Activated naive CD4-positive, alpha-beta T cell (primary cell): ENCODE measurements around the gene DPY30.
"Not testable (repeated sequence)": the region's sequence is repeated elsewhere in the genome, so short reads cannot be mapped to it uniquely, and the experiment has no call there.

Experiments
- DNase-seq, 4 experiments: peaks; one replicate each; lab custom pipeline; 2025; lab: John Stamatoyannopoulos, UW

The DPY30 gene

GRCh38 chr2:32039447-32040219 is at the start of gene DPY30:
TSS of gene DPY30 (minus strand) at chr2:32039805. CDS start at chr2:32039456, 349 bp downstream.
- DNase-seq = peak; percentile 63 to 85 (median 78)

GRCh38 chr2:32074134-32074506 is 34.5 kb upstream of the DPY30 start:
- DNase-seq = no peak

GRCh38 chr2:32067549-32067948 is 27.9 kb upstream of the DPY30 start:
- DNase-seq = no peak

- DNase-seq = no peak
Observed at GRCh38 chr2:32064713-32065112, 25.1 kb upstream of the DPY30 start.

- DNase-seq = no peak
Observed at GRCh38 chr2:32064021-32064601, 24.5 kb upstream of the DPY30 start.

- DNase-seq = peak; percentile 86 to 94 (median 90)
Observed at GRCh38 chr2:32063310-32064020, 23.9 kb upstream of the DPY30 start, which contains the start of gene SPAST. TSS of gene SPAST (plus strand) at chr2:32063556. CDS start at chr2:32063832, 276 bp downstream.

GRCh38 chr2:32061973-32062861 is 22.6 kb upstream of the DPY30 start:
- DNase-seq = no peak

GRCh38 chr2:32061430-32061829 is 21.8 kb upstream of the DPY30 start:
- DNase-seq = no peak

- DNase-seq = no peak
Observed at GRCh38 chr2:32060266-32060665, 20.7 kb upstream of the DPY30 start.

- DNase-seq = no peak
Observed at GRCh38 chr2:32058130-32058529, 18.5 kb upstream of the DPY30 start.

GRCh38 chr2:32054583-32054982 is 15.0 kb upstream of the DPY30 start:
- DNase-seq = not testable (repeated sequence)

- no peak for DNase-seq
Observed at GRCh38 chr2:32051836-32052439, 12.3 kb upstream of the DPY30 start.

GRCh38 chr2:32043561-32043960 is 4.0 kb upstream of the DPY30 start:
- DNase-seq = no peak

GRCh38 chr2:32034198-32034887 is 5.3 kb downstream of the DPY30 start:
- DNase-seq = not testable (repeated sequence)

- DNase-seq = not testable (repeated sequence)
Observed at GRCh38 chr2:32018789-32019482, 20.7 kb downstream of the DPY30 start.

GRCh38 chr2:32012872-32013271 is 26.7 kb downstream of the DPY30 start:
- DNase-seq = no peak

- no peak for DNase-seq
Observed at GRCh38 chr2:32011485-32011960, 28.1 kb downstream of the DPY30 start.

GRCh38 chr2:32010670-32011484 is 28.7 kb downstream of the DPY30 start, which contains the start of gene MEMO1:
TSS of gene MEMO1 (minus strand) at chr2:32011008. CDS start at chr2:32010247, 761 bp downstream.
- DNase-seq = peak; percentile 73 to 90 (median 84)

- peak in 3 of 4 experiments; percentile 18 to 64 (median 46) for DNase-seq
Observed at GRCh38 chr2:32010280-32010669, 29.3 kb downstream of the DPY30 start.
